ENCODE data around the gene DDX19B.

The DDX19B gene

DNA sequence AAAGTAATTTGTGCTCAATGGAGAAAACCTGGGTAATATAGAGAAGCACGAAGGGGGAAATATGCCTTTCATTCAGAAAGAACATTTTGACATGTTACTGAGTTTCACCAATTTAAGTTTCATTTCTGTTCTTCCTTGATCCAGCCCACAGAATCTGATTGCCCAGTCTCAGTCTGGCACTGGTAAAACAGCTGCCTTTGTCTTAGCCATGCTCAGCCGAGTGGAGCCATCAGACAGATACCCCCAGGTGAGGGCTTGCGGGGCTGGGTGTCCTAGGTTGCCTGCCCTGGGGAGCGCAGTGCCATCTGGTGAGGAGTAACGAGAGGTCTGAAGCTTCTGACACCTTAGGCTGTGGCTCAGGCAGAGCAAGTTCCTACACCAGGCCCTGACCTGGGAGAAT, 65.4 kb downstream of the DDX19B start:
- no peak for DNase-seq

- DNase-seq: peak; percentile 48
Observed at GRCh38 chr16:70370145-70370544, 71.2 kb downstream of the DDX19B start.

- no peak for DNase-seq
Observed at GRCh38 chr16:70370924-70371323, 71.9 kb downstream of the DDX19B start.

GRCh38 chr16:70372921-70373728, 74.1 kb downstream of the DDX19B start:
- DNase-seq: no peak

DNA sequence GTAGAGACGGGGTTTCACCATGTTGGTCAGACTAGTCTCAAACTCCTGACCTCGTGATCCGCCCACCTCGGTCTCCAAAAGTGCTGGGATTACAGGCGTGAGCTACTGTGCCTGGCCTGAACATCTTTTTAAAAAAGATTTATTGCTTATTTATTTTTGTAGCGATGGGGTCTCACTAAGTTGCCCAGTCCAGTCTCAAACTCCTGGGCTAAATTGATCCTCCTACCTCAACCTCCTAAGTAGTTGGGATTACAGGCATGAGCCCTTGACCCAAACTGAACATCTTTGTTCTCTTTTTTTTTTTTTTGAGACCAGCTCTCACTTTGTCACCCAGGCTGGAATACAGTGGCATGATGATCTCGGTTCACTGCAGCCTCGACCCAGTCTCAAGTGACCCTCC, 75.2 kb downstream of the DDX19B start:
- no peak for DNase-seq

GRCh38 chr16:70375636-70376611, 76.9 kb downstream of the DDX19B start:
- DNase-seq: no peak

GRCh38 chr16:70377782-70378181, 78.8 kb downstream of the DDX19B start:
- DNase-seq: no peak

DNA sequence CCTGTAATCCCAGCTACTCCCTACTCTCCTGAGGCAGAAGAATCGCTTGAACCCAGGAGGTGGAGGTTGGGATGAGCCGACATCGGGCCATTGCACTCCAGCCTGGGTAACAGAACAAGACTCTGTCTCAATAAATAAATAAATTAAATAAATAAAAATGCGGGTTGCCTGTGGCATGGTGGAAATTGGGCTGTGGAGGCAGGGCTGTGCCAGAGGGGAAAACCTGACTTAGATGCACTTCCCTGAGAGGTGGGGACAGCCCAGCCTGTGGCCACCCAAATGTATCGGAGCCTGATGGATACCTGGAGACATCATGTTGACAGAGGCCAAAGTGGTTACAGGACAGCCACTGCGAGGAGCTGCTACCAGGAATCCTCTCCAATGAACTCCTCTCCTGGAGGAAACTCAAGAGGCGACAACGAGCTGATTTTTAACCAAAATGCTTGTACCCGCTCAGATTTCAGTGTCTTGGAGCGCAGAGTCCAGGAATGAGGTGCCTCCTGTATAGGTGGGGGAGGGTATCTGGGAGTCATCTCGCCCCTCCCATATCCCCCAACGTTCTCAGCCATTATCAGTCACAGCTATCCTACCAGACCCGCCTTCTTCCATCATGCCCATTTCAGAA, 80.0 kb downstream of the DDX19B start:
- DNase-seq: no peak

DNA sequence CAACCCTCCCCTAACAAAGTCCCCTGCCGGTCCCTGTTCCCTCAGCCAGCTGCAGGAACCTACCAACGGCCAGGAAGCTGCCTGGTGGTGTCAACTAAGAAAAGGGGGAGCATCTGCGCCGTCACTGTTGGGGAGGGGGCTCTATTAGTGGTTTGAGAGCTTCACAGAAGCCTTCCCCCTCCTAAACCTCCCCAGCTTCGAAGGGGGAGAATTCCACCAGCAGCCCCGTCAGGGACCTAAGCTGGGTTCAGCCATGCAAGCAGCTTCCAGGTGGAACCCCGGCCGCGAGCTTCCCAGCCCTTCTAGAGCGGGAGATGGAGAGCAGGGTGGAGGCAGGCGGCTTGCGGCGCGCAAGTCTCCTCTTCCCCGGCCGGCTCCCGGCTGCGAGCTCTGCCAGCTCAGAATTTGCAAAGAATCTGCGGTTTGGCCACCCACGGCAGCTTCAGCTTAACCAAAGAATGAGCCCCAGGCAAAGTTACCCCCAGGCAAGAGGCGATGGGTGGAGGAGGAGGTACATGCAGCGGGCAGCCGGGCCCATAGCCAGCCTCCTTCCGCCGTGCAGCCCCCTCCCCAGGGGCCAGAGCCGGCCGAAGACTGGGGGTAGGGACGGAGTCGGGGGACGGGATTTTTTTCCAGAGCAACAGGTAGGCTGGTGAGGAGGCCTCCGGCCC, 81.4 kb downstream of the DDX19B start:
- peak; percentile 87 for DNase-seq

- peak; percentile 97 for DNase-seq
Observed at GRCh38 chr16:70380919-70381603, 82.1 kb downstream of the DDX19B start.

DNA sequence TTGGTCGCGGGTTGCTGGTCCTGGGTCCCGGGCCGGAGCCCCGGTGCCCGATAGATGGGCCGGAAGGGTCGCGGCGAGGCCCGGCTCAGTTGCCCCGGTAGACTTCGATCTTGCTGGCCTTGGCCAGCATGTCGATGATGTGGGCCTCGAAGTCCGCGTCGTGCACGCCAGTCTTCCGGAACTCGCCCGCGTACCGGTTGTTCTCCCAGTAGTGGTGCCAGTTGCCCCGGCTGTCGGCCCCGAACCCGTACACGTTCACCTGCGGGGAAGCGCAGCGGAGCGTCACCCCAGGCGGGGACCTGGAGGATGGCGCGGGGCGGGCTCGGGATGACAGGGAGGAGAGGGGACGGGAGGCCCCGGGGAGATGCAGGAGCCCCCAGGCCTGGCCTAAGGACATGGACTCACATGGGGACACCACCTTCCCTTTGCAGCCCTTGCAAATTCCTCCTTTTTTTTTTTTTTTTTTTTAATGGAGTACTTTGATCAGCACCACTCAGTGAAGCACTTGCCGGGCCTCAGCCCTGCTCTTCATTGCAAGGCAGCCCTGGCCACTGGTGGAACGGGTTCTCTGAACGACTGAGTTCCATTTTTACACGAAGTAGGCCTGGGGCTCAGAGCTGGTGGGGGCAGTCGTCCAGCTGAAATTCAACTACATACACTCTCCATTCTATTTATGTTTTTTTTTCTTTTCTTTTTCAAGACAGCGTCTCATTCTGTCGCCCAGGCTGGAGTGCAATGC, 82.8 kb downstream of the DDX19B start:
- DNase-seq: no peak

DNA sequence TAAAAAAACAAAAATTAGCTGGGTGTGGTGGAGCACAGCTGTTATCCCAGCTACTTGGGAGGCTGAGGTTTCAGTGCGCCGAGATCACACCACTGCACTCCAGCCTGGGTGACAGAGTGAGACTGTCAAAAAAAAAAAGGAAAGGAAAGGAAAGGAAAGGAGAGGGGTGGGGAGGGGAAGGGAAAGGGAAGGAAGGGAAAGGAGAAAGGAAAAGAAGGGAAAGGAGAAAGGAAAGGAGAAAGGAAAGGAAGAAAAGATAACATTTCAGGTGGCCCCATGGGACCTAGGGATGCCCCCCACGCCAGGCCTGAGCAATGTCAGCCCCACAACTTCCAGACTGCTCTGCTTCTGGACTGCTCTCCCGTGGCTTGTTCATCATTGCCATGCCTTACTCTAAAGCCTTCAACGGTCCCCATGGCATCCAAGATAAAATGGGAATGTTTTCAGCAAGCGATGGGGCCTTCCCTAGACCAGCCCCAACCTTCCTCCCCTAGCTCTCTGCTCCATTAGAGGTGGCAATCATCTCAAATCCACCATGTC, 84.5 kb downstream of the DDX19B start:
- DNase-seq: no peak

Data from stimulated activated CD8-positive, alpha-beta memory T cell treated with anti-CD3 and anti-CD28 coated beads, Interleukin-4, amount 100 ng/mL, for 48 hours (primary cell).